OCI-LY7 (cell line): ENCODE results near the gene BSPRY. TPM values are rescaled to one million over a fixed set of nuclear protein-coding genes. Genes with fewer than 3 reads are reported as not detected.

Experiments used
- BruUV-seq: library from RNA; stranded (reverse); fragments of 400-500 nt; replicated peaks from 2 replicates; lab custom pipeline; 2021; lab: Mats Ljungman, UMichigan
- CTCF ChIA-PET: fragments of 300-600 bp; sonication (Branson Sonifier 250); formaldehyde crosslinking; loops from one replicate; lab custom pipeline; 2022; ENCODE audit warnings: antibody characterized with exemption; ENCODE audit not compliant: unreplicated experiment; lab: Charles Lee
- POLR2A ChIA-PET: fragments of 300-600 bp; sonication (Branson Sonifier 250); formaldehyde crosslinking; loops from one replicate; lab custom pipeline; 2022; ENCODE audit warnings: antibody characterized with exemption; lab: Charles Lee
- DNase-seq: peaks from one replicate; pipeline ENCODE4 v3.0.0-alpha.2; 2015; ENCODE audit warnings: low spot score
- H2AFZ ChIP-seq: fragments of 200-600 bp; sonication (generic), shearing (Covaris generic); 2 replicates; pipeline ENCODE4 v1.6.1; 2014; ENCODE audit warnings: mild to moderate bottlenecking, antibody characterized with exemption, low read length, moderate library complexity
- H3K27ac ChIP-seq: fragments of 200-600 bp; sonication (generic); 2 replicates; pipeline ENCODE4 v1.5.1; 2014; ENCODE audit warnings: mixed run types, low read depth, mild to moderate bottlenecking, moderate library complexity, low read length, inconsistent platforms; ENCODE audit not compliant: poor library complexity, severe bottlenecking
- H3K36me3 ChIP-seq: fragments of 200-600 bp; sonication (generic); 2 replicates; pipeline ENCODE4 v1.6.1; 2014; ENCODE audit warnings: mild to moderate bottlenecking, antibody characterized with exemption, low read length, moderate library complexity, mixed read lengths; ENCODE audit not compliant: insufficient read depth
- H3K4me1 ChIP-seq: fragments of 200-600 bp; sonication (generic); 2 replicates; pipeline ENCODE4 v1.5.1; 2014; ENCODE audit warnings: mild to moderate bottlenecking, low read length; ENCODE audit not compliant: insufficient read depth, poor library complexity, severe bottlenecking
- H3K4me2 ChIP-seq: fragments of 200-600 bp; sonication (generic); 2 replicates; pipeline ENCODE4 v1.6.1; 2014; ENCODE audit warnings: mild to moderate bottlenecking, low read length
- H3K4me3 ChIP-seq: fragments of 200-600 bp; sonication (generic); 2 replicates; pipeline ENCODE4 v1.5.1; 2014; ENCODE audit warnings: mild to moderate bottlenecking, low read depth, low read length; ENCODE audit not compliant: poor library complexity, severe bottlenecking
- H3K79me2 ChIP-seq: fragments of 200-600 bp; sonication (generic); 2 replicates; pipeline ENCODE4 v1.6.1; 2016; ENCODE audit warnings: low read depth, mild to moderate bottlenecking, low read length, moderate library complexity, mixed read lengths; ENCODE audit not compliant: insufficient read depth
- H3K9me2 ChIP-seq: fragments of 200-600 bp; sonication (generic); 2 replicates; pipeline ENCODE4 v1.6.1; 2016; ENCODE audit warnings: mild to moderate bottlenecking, low read length, mixed read lengths; ENCODE audit not compliant: insufficient read depth
- H3K9me3 ChIP-seq: fragments of 200-600 bp; sonication (generic); 2 replicates; pipeline ENCODE4 v1.6.1; 2014; ENCODE audit warnings: mild to moderate bottlenecking, mixed run types, low read length, mixed read lengths
- H4K20me1 ChIP-seq: fragments of 200-600 bp; sonication (generic); 2 replicates; pipeline ENCODE4 v1.6.1; 2014; ENCODE audit warnings: mild to moderate bottlenecking, antibody characterized with exemption, low read length, moderate library complexity, mixed read lengths; ENCODE audit not compliant: insufficient read depth
- EZH2phosphoT487 ChIP-seq: fragments of 200-600 bp; sonication (generic); IDR thresholded peaks from 2 replicates; pipeline ENCODE4 v1.6.1; 2018; ENCODE audit warnings: low read depth, borderline replicate concordance, mild to moderate bottlenecking, mixed run types, antibody characterized with exemption, low read length, moderate library complexity, mixed read lengths
- intact Hi-C: fragments of 100-400 bp; cut with micrococcal nuclease; formaldehyde crosslinking; loops from one replicate; pipeline ENCODE4 v1.10.0; 2022; ENCODE audit not compliant: unreplicated experiment
- total RNA-seq, 2 experiments: library from RNA; depleted of rRNA in 1 of 2; stranded (reverse); fragments of >200 nt in 1 of 2; shearing (Covaris generic) in 1 of 2; gene quantifications; 2 replicates each; pipeline ENCODE4 v1.2.3, GENCODE V29; 2014 to 2022
- TF ChIP-seq, protein P1 (sequence below): fragments of 200-600 bp; sonication (generic); conservative IDR thresholded peaks from 2 replicates; pipeline ENCODE4 v1.5.1; 2014; ENCODE audit warnings: mild to moderate bottlenecking, antibody characterized with exemption, low read length, moderate library complexity, mixed read lengths

Gene BSPRY
- total RNA-seq, 2 experiments from 2014 or later, result 0.54 to 0.82 TPM

DNA sequence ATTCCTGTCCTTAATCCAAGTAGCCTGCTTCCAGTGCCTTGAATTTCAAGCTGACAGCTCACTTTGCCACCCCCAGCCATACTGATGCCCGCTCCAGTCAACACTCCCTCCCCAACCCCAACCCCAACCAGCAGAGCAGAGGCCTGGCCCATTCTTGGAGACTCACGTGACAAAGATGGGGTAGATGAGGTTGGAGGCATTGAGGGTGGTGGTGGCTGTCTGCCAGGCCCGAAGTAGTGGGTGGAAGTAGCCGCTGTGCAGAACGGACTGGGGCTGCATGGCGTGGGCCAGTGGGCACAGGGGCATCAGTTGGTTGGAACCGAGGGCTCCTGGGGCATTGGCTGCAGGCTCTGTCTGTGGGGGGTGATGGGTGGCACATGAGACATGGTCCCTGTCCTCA lies 43.9 kb downstream of the BSPRY start:
- TF ChIP-seq, protein P1, sequence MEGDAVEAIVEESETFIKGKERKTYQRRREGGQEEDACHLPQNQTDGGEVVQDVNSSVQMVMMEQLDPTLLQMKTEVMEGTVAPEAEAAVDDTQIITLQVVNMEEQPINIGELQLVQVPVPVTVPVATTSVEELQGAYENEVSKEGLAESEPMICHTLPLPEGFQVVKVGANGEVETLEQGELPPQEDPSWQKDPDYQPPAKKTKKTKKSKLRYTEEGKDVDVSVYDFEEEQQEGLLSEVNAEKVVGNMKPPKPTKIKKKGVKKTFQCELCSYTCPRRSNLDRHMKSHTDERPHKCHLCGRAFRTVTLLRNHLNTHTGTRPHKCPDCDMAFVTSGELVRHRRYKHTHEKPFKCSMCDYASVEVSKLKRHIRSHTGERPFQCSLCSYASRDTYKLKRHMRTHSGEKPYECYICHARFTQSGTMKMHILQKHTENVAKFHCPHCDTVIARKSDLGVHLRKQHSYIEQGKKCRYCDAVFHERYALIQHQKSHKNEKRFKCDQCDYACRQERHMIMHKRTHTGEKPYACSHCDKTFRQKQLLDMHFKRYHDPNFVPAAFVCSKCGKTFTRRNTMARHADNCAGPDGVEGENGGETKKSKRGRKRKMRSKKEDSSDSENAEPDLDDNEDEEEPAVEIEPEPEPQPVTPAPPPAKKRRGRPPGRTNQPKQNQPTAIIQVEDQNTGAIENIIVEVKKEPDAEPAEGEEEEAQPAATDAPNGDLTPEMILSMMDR, result no peak
- TF ChIP-seq EZH2phosphoT487, result no peak
- H3K4me2 ChIP-seq, result no peak overlapping the region
- no peak overlapping the region for H3K4me3 ChIP-seq
- BruUV-seq, result no TSS peak
- ChIA-PET POLR2A (interaction anchor here (0.7 kb wide), 1 partner anchor 10 kb away, joined by 4 read pairs; no protein-coding TSS in a partner anchor), CTCF (no interaction called here)
- H3K9me2 ChIP-seq, result no peaks in the 10 kb centered on the region
- intact Hi-C loops, result no loop called here
- H3K36me3 ChIP-seq, result peaks cover 16% of the 10 kb centered on the region
- no peak overlapping the region for H2AFZ ChIP-seq
- H3K9me3 ChIP-seq, result no peaks in the 10 kb centered on the region
- H4K20me1 ChIP-seq, result no peaks in the 10 kb centered on the region
- H3K27ac ChIP-seq, result no peak overlapping the region
- DNase-seq, result no peak
- H3K79me2 ChIP-seq, result no peaks in the 10 kb centered on the region
- H3K4me1 ChIP-seq, result no peaks in the 10 kb centered on the region

DNA sequence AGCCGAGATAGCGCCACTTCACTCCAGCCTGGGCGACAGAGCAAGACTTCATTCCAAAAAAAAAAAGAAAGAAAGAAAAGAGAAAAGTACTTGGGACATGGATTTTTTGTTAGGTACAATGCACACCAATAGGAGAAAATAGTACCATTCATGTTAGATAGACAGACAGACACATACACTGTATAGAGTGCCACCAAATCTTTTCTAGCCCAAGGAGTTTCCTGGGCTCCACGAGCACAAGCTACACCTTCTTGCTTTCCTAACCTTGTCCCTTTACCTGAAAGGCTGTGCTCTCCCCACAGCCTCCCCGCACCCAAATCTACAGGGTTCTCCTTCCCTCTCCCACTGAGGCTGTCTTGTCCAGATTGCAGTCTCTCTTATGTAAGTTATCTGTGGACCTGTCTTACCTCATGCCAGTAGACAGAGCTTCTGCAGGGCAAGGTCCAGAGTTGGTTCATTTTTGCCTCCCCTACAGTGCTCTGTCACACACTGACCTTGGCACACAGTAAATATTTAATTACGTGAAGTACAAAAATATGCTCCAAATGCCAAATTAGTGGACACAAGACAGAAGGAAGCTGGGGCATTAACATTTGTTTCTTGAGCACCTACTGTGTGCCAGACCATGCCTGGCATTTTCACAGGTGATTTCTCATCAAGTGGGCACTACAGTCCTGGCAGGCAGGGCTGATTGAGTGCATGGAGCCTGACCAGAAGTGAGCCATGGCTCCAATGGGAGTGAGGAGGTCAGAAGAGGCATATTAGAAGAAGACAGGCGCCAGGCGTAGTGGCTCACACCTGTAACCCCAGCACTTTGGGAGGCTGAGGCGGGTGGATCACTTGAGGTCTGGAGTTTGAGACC lies 45.9 kb downstream of the BSPRY start:
- no peak overlapping the region for H3K27ac ChIP-seq
- no peaks in the 10 kb centered on the region for H3K9me3 ChIP-seq
- no peak for DNase-seq
- H3K9me2 ChIP-seq, result no peaks in the 10 kb centered on the region
- no peaks in the 10 kb centered on the region for H3K79me2 ChIP-seq
- no peak overlapping the region for H2AFZ ChIP-seq
- no TSS peak for BruUV-seq
- no peaks in the 10 kb centered on the region for H4K20me1 ChIP-seq
- no peak overlapping the region for H3K4me3 ChIP-seq
- intact Hi-C loops, result no loop called here
- peaks cover 8% of the 10 kb centered on the region for H3K36me3 ChIP-seq
- CTCF ChIA-PET, result no interaction called here
- POLR2A ChIA-PET, result no interaction called here
- peaks cover 4% of the 10 kb centered on the region for H3K4me1 ChIP-seq
- TF ChIP-seq, protein P1, result no peak
- no peak for TF ChIP-seq EZH2phosphoT487
- H3K4me2 ChIP-seq, result no peak overlapping the region

DNA sequence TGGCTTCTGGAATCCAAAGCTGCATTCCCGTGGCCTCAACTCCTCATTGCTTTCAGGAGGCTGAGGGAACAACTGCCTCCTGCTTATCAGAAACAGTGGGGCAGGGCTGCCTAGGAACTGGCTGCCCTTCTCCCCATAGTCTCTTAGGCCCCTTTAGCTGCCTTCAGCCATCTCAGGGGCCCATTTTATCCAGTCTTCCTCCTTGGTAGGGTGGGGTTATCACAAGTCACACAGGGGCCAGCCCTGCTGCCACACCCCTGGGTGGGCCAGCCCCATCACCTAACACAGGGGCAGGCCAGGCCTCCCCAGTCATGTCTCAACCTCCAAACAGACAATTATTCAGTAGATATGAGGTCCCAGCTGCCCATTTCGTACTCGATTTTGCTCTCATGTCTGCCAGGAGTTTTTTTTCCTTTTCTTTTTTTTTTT lies 47.9 kb downstream of the BSPRY start:
- ChIA-PET POLR2A (no interaction called here), CTCF (no interaction called here)
- intact Hi-C loops, result no loop called here

More for the DNA sequence above, 47.9 kb downstream of the BSPRY start:
- Histone ChIP-seq H3K4me3 (no peak overlapping the region), H3K36me3 (peaks cover 5% of the 10 kb centered on the region), H3K4me1 (peaks cover 12% of the 10 kb centered on the region), H3K27ac (no peak overlapping the region), H3K79me2 (no peaks in the 10 kb centered on the region), H4K20me1 (no peaks in the 10 kb centered on the region), H3K9me2 (no peaks in the 10 kb centered on the region), H2AFZ (no peak overlapping the region), H3K4me2 (no peak overlapping the region), H3K9me3 (no peaks in the 10 kb centered on the region)
- DNase-seq, result no peak
- TF ChIP-seq, protein P1, result no peak
- no peak for TF ChIP-seq EZH2phosphoT487
- BruUV-seq, result no TSS peak
